ENCODE results near the gene LSP1.

LSP1 gene

GRCh38 chr11:1862588-1863351 lies 9.9 kb downstream of the LSP1 start:
- no peak overlapping the region for H3K4me3 ChIP-seq (ENCODE audit: low read length)
- no peak overlapping the region for H2AFZ ChIP-seq (ENCODE audit: low read length)
- no peaks in the 10 kb centered on the region for H3K9me2 ChIP-seq (replicated peaks; ENCODE audit: insufficient read depth, low read length)
- H4K20me1 ChIP-seq (ENCODE audit: insufficient read depth, low read length) = no peaks in the 10 kb centered on the region; the same call in 1 of the 2 replicates
- H3K36me3 ChIP-seq (replicated peaks; ENCODE audit: insufficient read depth, low read length) = no peaks in the 10 kb centered on the region
- peaks cover 34% of the 10 kb centered on the region for H3K79me2 ChIP-seq (ENCODE audit: low read length)
- no peak overlapping the region for H3K27ac ChIP-seq (ENCODE audit: low read length)
- no peak for DNase-seq
- H3K9me3 ChIP-seq (replicated peaks; ENCODE audit: insufficient read depth, low read length) = no peaks in the 10 kb centered on the region
- TF ChIP-seq EZH2 (optimal IDR thresholded peaks at IDR 0.05; ENCODE audit: low read depth, low read length) (no peak), CTCF (IDR thresholded peaks at IDR 0.05; ENCODE audit: low read length) (no peak), EZH2phosphoT487 (IDR thresholded peaks at IDR 0.05; ENCODE audit: low read length) (no peak)
- no peak overlapping the region for H3K9ac ChIP-seq (ENCODE audit: low read length)
- H3K27me3 ChIP-seq (replicated peaks; ENCODE audit: insufficient read depth, low read length) = no peaks in the 10 kb centered on the region; the same call in 1 of the 2 replicates
- no peaks in the 10 kb centered on the region for H3F3A ChIP-seq (ENCODE audit: insufficient read depth, low read length)
- no peaks in the 10 kb centered on the region for H3K4me1 ChIP-seq (ENCODE audit: low read length)
- no peak overlapping the region for H3K4me2 ChIP-seq (ENCODE audit: low read depth, low read length)

GRCh38 chr11:1863352-1864216 lies 10.7 kb downstream of the LSP1 start:
- DNase-seq = no peak
- H3K9me2 ChIP-seq (replicated peaks; ENCODE audit: insufficient read depth, low read length) = no peaks in the 10 kb centered on the region
- H3K27me3 ChIP-seq (replicated peaks; ENCODE audit: insufficient read depth, low read length) = no peaks in the 10 kb centered on the region; the same call in 1 of the 2 replicates
- no peaks in the 10 kb centered on the region for H3F3A ChIP-seq (ENCODE audit: insufficient read depth, low read length)
- H3K4me2 ChIP-seq (ENCODE audit: low read depth, low read length) = no peak overlapping the region
- no peaks in the 10 kb centered on the region for H3K4me1 ChIP-seq (ENCODE audit: low read length)
- TF ChIP-seq EZH2phosphoT487 (IDR thresholded peaks at IDR 0.05; ENCODE audit: low read length) = no peak
- no peak for TF ChIP-seq EZH2 (optimal IDR thresholded peaks at IDR 0.05; ENCODE audit: low read depth, low read length)
- no peak for TF ChIP-seq CTCF (IDR thresholded peaks at IDR 0.05; ENCODE audit: low read length)
- peaks cover 33% of the 10 kb centered on the region for H3K79me2 ChIP-seq (ENCODE audit: low read length)
- H4K20me1 ChIP-seq (ENCODE audit: insufficient read depth, low read length) = no peaks in the 10 kb centered on the region; the same call in 1 of the 2 replicates
- H3K27ac ChIP-seq (ENCODE audit: low read length) = no peak overlapping the region
- no peak overlapping the region for H2AFZ ChIP-seq (ENCODE audit: low read length)
- no peaks in the 10 kb centered on the region for H3K36me3 ChIP-seq (replicated peaks; ENCODE audit: insufficient read depth, low read length)
- H3K4me3 ChIP-seq (ENCODE audit: low read length) = no peak overlapping the region
- H3K9me3 ChIP-seq (replicated peaks; ENCODE audit: insufficient read depth, low read length) = no peaks in the 10 kb centered on the region
- no peak overlapping the region for H3K9ac ChIP-seq (ENCODE audit: low read length)

- Histone ChIP-seq H3K27me3 (replicated peaks; ENCODE audit: insufficient read depth, low read length) (peaks cover 5% of the 10 kb centered on the region; the same call in 1 of the 2 replicates), H3K4me2 (ENCODE audit: low read depth, low read length) (no peak overlapping the region), H3F3A (ENCODE audit: insufficient read depth, low read length) (no peaks in the 10 kb centered on the region), H2AFZ (ENCODE audit: low read length) (no peak overlapping the region), H3K79me2 (ENCODE audit: low read length) (peaks cover 36% of the 10 kb centered on the region), H3K27ac (ENCODE audit: low read length) (no peak overlapping the region), H3K9me2 (replicated peaks; ENCODE audit: insufficient read depth, low read length) (no peaks in the 10 kb centered on the region), H4K20me1 (ENCODE audit: insufficient read depth, low read length) (no peaks in the 10 kb centered on the region; the same call in 1 of the 2 replicates), H3K36me3 (replicated peaks; ENCODE audit: insufficient read depth, low read length) (no peaks in the 10 kb centered on the region), H3K9ac (ENCODE audit: low read length) (no peak overlapping the region), H3K9me3 (replicated peaks; ENCODE audit: insufficient read depth, low read length) (no peaks in the 10 kb centered on the region), H3K4me3 (ENCODE audit: low read length) (no peak overlapping the region), H3K4me1 (ENCODE audit: low read length) (no peaks in the 10 kb centered on the region)
- no peak for DNase-seq
- no peak for TF ChIP-seq CTCF (IDR thresholded peaks at IDR 0.05; ENCODE audit: low read length)
- no peak for TF ChIP-seq EZH2phosphoT487 (IDR thresholded peaks at IDR 0.05; ENCODE audit: low read length)
- no peak for TF ChIP-seq EZH2 (optimal IDR thresholded peaks at IDR 0.05; ENCODE audit: low read depth, low read length)
Measured at GRCh38 chr11:1864231-1864630, 11.3 kb downstream of the LSP1 start.

Measured in MM.1S (cell line).